Uterus (tissue), 4 donors: ENCODE results near the gene DGKH. TPM values are rescaled to one million over a fixed set of nuclear protein-coding genes. Genes with fewer than 3 reads are reported as not detected.

Source experiments
- DNase-seq, 2 donors: peaks; one replicate each; pipeline ENCODE4 v3.0.0-alpha.2; 2019 to 2020
- H3K27ac ChIP-seq, 2 donors: fragments of 200-600 bp; sonication (generic); 1 replicate in 1 of 2; 2 replicates in 1 of 2; pipeline ENCODE4 v1.5.1; 2016 to 2018
- H3K27me3 ChIP-seq, 2 donors: fragments of 200-600 bp; sonication (generic); one replicate each; pipeline ENCODE4 v1.5.1; 2018 to 2019; ENCODE audit warnings: control low read depth in 1 of 2
- H3K36me3 ChIP-seq, 2 donors: fragments of 200-600 bp; sonication (generic); one replicate each; pipeline ENCODE4 v1.5.1; 2019; ENCODE audit warnings: control low read depth in 1 of 2
- H3K4me1 ChIP-seq, 2 donors: fragments of 200-600 bp; sonication (generic); one replicate each; pipeline ENCODE4 v1.5.1; 2018 to 2019; ENCODE audit warnings: control low read depth in 1 of 2
- H3K4me3 ChIP-seq, 2 donors: fragments of 200-600 bp; sonication (generic); 1 replicate in 1 of 2; 2 replicates in 1 of 2; pipeline ENCODE4 v1.5.1; 2018 to 2019; ENCODE audit warnings: mild to moderate bottlenecking in 1 of 2
- H3K9me3 ChIP-seq, 2 donors: fragments of 200-600 bp; sonication (generic); one replicate each; pipeline ENCODE4 v1.5.1; 2019; ENCODE audit warnings: control low read depth in 1 of 2
- POLR2A ChIP-seq, 2 donors: fragments of 450-650 bp; IDR thresholded peaks; one replicate each; pipeline ENCODE4 v1.6.1; 2016; ENCODE audit warnings: antibody characterized with exemption in 2 of 2, mild to moderate bottlenecking in 1 of 2, moderate library complexity in 1 of 2
- intact Hi-C: fragments of 100-400 bp; cut with DNase I; formaldehyde crosslinking; loops from one replicate; pipeline ENCODE4 v1.15.1; 2023; ENCODE audit warnings: low total_unique reads
- total RNA-seq, 4 donors: library from RNA; depleted of rRNA in 3 of 4; stranded (reverse); fragments of >200 nt in 3 of 4; gene quantifications; one replicate each; pipeline versions ENCODE4 v1.1.0 to v1.2.4, GENCODE V29; 2014 to 2023
- TF ChIP-seq, protein P1 (sequence below), 4 experiments: fragments of 200-600 bp in 2 of 4; fragments of 450-650 bp in 2 of 4; sonication (generic) in 2 of 4; IDR thresholded peaks; one replicate each; pipeline ENCODE4 v1.5.1; 2016 to 2019; ENCODE audit warnings: antibody characterized with exemption in 4 of 4, mild to moderate bottlenecking in 2 of 4, moderate library complexity in 1 of 4
- donor health status: DM: yes; HTN: yes; CAD: no.

Gene DGKH
- total RNA-seq, 4 donors from 2014 or later, result 18.8 to 50.0 (median 36.5) TPM

DNA sequence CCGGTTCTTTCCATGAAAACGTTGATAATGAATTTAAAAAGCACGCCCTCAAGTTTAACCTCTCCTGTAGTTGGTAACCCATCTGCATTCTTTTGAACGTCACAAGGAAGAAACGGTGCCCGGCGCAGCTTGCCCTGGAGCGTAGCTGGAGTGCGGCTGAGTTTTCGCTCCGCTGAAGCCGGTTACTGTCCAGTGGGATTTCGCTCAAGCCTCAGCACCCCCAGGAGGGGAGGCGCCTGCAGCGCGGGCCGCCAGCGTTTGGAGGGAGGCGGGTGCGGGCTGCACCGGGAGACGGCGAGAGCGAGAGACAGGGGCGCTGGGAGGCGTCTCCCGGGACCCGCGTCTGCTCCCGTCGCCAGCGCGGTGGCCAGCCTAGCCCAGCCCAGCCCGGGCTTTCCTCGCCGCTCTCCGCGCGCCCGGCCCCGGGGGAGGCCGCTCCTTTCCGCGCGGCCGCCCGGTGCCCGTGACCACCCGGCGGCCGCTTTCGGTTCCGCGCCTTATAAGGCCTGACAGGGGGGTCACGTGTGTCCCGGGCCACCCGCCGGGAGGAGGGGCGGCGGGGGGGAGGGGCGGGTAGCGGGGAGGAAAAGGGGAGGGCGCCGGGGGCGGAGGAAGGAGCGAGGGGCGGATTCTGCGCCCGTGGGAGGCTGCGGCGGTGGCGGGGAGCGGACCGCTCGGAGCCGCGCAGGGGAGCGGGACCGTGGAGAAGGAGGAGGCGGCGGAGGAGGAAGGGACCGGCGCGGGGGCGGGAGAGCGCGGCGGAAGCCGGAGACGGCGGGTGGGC, 8.3 kb upstream of the DGKH start:
- Histone ChIP-seq H3K9me3 (no peaks in the 10 kb centered on the region), H3K4me3 (peak overlapping the region; percentile 85 to 86), H3K27ac (peak overlapping the region; percentile 98 to 99), H3K4me1 (no peaks in the 10 kb centered on the region), H3K27me3 (no peaks in the 10 kb centered on the region), H3K36me3 (no peaks in the 10 kb centered on the region)
- intact Hi-C loops, result no loop called here
- peak; percentile 92 to 93 for DNase-seq
- TF ChIP-seq, protein P1, sequence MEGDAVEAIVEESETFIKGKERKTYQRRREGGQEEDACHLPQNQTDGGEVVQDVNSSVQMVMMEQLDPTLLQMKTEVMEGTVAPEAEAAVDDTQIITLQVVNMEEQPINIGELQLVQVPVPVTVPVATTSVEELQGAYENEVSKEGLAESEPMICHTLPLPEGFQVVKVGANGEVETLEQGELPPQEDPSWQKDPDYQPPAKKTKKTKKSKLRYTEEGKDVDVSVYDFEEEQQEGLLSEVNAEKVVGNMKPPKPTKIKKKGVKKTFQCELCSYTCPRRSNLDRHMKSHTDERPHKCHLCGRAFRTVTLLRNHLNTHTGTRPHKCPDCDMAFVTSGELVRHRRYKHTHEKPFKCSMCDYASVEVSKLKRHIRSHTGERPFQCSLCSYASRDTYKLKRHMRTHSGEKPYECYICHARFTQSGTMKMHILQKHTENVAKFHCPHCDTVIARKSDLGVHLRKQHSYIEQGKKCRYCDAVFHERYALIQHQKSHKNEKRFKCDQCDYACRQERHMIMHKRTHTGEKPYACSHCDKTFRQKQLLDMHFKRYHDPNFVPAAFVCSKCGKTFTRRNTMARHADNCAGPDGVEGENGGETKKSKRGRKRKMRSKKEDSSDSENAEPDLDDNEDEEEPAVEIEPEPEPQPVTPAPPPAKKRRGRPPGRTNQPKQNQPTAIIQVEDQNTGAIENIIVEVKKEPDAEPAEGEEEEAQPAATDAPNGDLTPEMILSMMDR (IDR thresholded peaks at IDR 0.05), result peak in 2 of 4 experiments; percentile 7 to 29
- peak; percentile 76 to 95 for TF ChIP-seq POLR2A (IDR thresholded peaks at IDR 0.05)

DNA sequence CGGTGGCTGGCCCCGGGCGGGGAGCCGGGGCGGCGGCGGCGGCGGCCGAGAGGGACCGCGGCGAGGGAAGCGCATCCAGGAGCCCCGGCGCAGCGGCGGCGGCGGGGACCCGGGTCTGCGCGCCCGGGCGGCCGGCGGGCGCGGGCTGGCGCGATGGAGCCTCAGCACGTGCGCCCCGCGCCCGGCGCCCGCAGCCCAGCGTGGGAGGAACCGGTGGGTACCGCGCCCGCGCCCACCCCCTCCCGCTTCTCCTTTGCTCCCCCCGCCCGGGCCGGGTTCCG, 7.8 kb upstream of the DGKH start:
- intact Hi-C loops, result no loop called here
- Histone ChIP-seq H3K27ac (peak overlapping the region; percentile 98 to 99), H3K4me1 (no peaks in the 10 kb centered on the region), H3K4me3 (peak overlapping the region; percentile 85 to 86), H3K36me3 (no peaks in the 10 kb centered on the region), H3K9me3 (no peaks in the 10 kb centered on the region), H3K27me3 (no peaks in the 10 kb centered on the region)
- DNase-seq, result no peak
- TF ChIP-seq POLR2A (IDR thresholded peaks at IDR 0.05), result no peak
- TF ChIP-seq, protein P1 (IDR thresholded peaks at IDR 0.05), result no peak

DNA sequence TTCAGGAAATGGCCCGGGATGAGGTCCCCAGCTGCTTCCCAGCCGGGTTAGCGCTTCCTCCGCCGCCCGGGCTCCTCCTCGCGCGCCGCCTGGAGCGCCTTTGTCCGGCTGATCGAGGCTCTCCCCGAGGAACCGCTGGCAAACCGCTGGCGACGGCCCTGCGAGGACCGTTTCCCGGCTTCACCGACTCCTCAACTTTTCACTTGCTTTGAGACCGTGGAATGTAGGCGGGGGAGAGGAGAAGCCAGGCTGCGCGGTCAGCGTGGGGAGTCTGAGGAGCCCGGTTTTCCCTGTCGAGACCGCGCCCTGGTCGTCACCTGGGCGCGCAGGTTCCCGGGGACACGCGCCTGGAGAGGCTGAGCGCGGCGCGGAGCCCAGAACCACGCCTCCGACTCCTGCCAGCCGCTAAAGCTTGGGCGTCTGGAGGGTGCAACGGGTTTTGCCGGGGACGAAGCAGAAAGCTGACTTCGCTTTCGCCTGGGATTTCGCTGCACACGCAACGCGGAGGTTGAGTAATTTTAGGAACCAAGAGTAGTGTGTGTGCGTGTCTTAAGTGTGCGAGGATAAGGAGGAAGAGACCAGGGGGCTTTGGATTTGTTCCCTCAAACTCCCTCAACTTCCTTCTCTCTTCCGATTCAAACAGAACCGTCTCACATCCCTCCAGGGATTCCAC, 7.3 kb upstream of the DGKH start:
- no peaks in the 10 kb centered on the region for H3K9me3 ChIP-seq
- no peaks in the 10 kb centered on the region for H3K4me1 ChIP-seq
- peak; percentile 39 to 51 for DNase-seq
- peak overlapping the region; percentile 85 to 86 for H3K4me3 ChIP-seq
- TF ChIP-seq, protein P1 (IDR thresholded peaks at IDR 0.05), result no peak
- no peak for TF ChIP-seq POLR2A (IDR thresholded peaks at IDR 0.05)
- peak overlapping the region; percentile 98 to 99 for H3K27ac ChIP-seq
- intact Hi-C loops, result no loop called here
- no peaks in the 10 kb centered on the region for H3K36me3 ChIP-seq
- H3K27me3 ChIP-seq, result no peaks in the 10 kb centered on the region

DNA sequence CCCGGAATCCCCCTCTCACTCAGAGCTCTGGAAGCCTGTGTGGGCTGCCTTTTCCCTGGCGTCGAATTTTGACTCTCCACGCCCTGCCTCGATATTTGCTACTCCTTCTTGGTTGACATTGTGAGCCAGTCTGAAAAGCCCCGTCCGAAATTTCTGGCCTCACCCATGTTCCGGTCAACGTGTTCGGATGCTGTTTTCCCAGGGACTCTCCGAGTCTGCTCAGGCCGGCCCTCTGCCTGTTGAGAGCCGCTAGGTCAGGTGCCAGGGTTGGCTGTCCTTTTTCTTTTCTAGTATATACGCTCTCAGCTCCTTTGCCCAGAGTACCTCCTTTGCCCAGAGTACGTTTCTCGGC, 6.8 kb upstream of the DGKH start:
- Histone ChIP-seq H3K9me3 (no peaks in the 10 kb centered on the region), H3K4me3 (peak overlapping the region; percentile 85 to 86), H3K4me1 (no peaks in the 10 kb centered on the region), H3K36me3 (no peaks in the 10 kb centered on the region), H3K27me3 (no peaks in the 10 kb centered on the region), H3K27ac (peak overlapping the region; percentile 98 to 99)
- peak; percentile 51 to 64 for DNase-seq
- intact Hi-C loops, result no loop called here
- TF ChIP-seq POLR2A (IDR thresholded peaks at IDR 0.05), result no peak
- TF ChIP-seq, protein P1 (IDR thresholded peaks at IDR 0.05), result peak; percentile 36 to 62 (median 48)

DNA sequence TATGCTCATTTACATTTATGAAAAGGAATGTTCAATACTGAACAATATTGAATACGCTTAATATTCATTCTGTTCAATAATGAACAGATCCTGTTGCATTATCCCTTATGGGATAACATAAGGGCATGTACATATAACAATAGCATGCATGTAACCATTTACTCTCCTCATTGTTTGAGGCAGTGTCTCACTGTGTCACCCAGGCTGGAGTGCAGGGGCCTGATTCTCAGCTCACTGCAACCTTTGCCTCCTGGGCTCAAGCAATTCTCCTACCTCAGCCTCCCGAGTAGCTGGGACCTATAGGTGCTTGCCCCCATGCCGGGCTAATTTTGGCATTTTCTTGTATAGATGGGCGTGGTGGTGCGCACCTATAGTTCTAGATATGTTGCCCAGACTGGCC, 4.8 kb upstream of the DGKH start:
- intact Hi-C loops, result no loop called here
- Histone ChIP-seq H3K9me3 (no peaks in the 10 kb centered on the region), H3K27ac (no peak overlapping the region), H3K27me3 (no peaks in the 10 kb centered on the region), H3K36me3 (no peaks in the 10 kb centered on the region), H3K4me1 (no peaks in the 10 kb centered on the region), H3K4me3 (no peak overlapping the region)
- no peak for TF ChIP-seq POLR2A (IDR thresholded peaks at IDR 0.05)
- no peak for DNase-seq
